T-helper 1 cell treated with Interleukin-12 subunit alpha and Interleukin-12 subunit beta and Interleukin-4 antibody, amounts not matched to agents 30 μg/mL and 1 μg/mL, for 36 hours (primary cell): ENCODE measurements around the gene NAV1.
"Not testable (repeated sequence)": the region's sequence is repeated elsewhere in the genome, so short reads cannot be mapped to it uniquely, and the experiment has no call there.

Source experiments
- H3K27ac Mint-ChIP-seq: one replicate; pipeline ENCODE4 v1.8.0; 2021; ENCODE audit warnings: mild to moderate bottlenecking, mixed read lengths
- H3K27me3 Mint-ChIP-seq: one replicate; pipeline ENCODE4 v1.8.0; 2021; ENCODE audit warnings: low read depth, mixed read lengths
- H3K36me3 Mint-ChIP-seq: one replicate; pipeline ENCODE4 v1.8.0; 2021; ENCODE audit warnings: low read depth, mixed read lengths
- H3K4me1 Mint-ChIP-seq: one replicate; pipeline ENCODE4 v1.8.0; 2021; ENCODE audit warnings: low read depth, mixed read lengths
- H3K4me3 Mint-ChIP-seq: one replicate; pipeline ENCODE4 v1.8.0; 2021; ENCODE audit warnings: mild to moderate bottlenecking, moderate library complexity, mixed read lengths
- H3K9me3 Mint-ChIP-seq: one replicate; pipeline ENCODE4 v1.8.0; 2021; ENCODE audit warnings: mixed read lengths

The NAV1 gene

GRCh38 chr1:201538612-201539551 lies at the start of gene NAV1:
Gene NAV1 (plus strand): TSS chr1:201539127. CDS start chr1:201622885, 83,758 bp downstream.
- Mint-ChIP-seq H3K4me3 (peak within 1 kb of the TSS; percentile 57), H3K27me3 (peaks cover 70% of the 10 kb centered on the region), H3K4me1 (peaks cover 7% of the 10 kb centered on the region), H3K36me3 (no peaks in the 10 kb centered on the region), H3K27ac (no peak within 1 kb of the TSS), H3K9me3 (no peaks in the 10 kb centered on the region)

- Mint-ChIP-seq H3K36me3 (peaks cover 45% of the 10 kb centered on the region), H3K4me1 (peaks cover 15% of the 10 kb centered on the region)
These were observed 49.2 kb upstream of the NAV1 start for GRCh38 chr1:201489643-201490261.

GRCh38 chr1:201490708-201491131 lies 48.2 kb upstream of the NAV1 start:
- H3K4me3 Mint-ChIP-seq, result no peak overlapping the region
- no peak overlapping the region for H3K27ac Mint-ChIP-seq
- no peaks in the 10 kb centered on the region for H3K27me3 Mint-ChIP-seq
- H3K9me3 Mint-ChIP-seq, result no peaks in the 10 kb centered on the region
- H3K36me3 Mint-ChIP-seq, result peaks cover 49% of the 10 kb centered on the region
- peaks cover 15% of the 10 kb centered on the region for H3K4me1 Mint-ChIP-seq

More at GRCh38 chr1:201489643-201490261, 49.2 kb upstream of the NAV1 start:
- no peak overlapping the region for H3K27ac Mint-ChIP-seq
- H3K4me3 Mint-ChIP-seq, result no peak overlapping the region
- H3K27me3 Mint-ChIP-seq, result no peaks in the 10 kb centered on the region
- no peaks in the 10 kb centered on the region for H3K9me3 Mint-ChIP-seq

- Mint-ChIP-seq H3K4me1 (peaks cover 8% of the 10 kb centered on the region), H3K36me3 (peaks cover 48% of the 10 kb centered on the region), H3K9me3 (no peaks in the 10 kb centered on the region), H3K27me3 (no peaks in the 10 kb centered on the region), H3K4me3 (no peak overlapping the region), H3K27ac (no peak overlapping the region)
These were observed 46.9 kb upstream of the NAV1 start for GRCh38 chr1:201491896-201492511.

- not testable (repeated sequence) for H3K27ac Mint-ChIP-seq, H3K9me3 Mint-ChIP-seq, H3K4me1 Mint-ChIP-seq, H3K4me3 Mint-ChIP-seq, H3K27me3 Mint-ChIP-seq
- H3K36me3 Mint-ChIP-seq, result peaks cover 44% of the 10 kb centered on the region
These were observed 45.8 kb upstream of the NAV1 start for GRCh38 chr1:201493026-201493656.

GRCh38 chr1:201493757-201494617 lies 44.9 kb upstream of the NAV1 start:
- peaks cover 8% of the 10 kb centered on the region for H3K4me1 Mint-ChIP-seq
- no peak overlapping the region for H3K27ac Mint-ChIP-seq
- peaks cover 36% of the 10 kb centered on the region for H3K36me3 Mint-ChIP-seq
- H3K4me3 Mint-ChIP-seq, result no peak overlapping the region
- H3K9me3 Mint-ChIP-seq, result no peaks in the 10 kb centered on the region
- no peaks in the 10 kb centered on the region for H3K27me3 Mint-ChIP-seq

- Mint-ChIP-seq H3K27ac (no peak overlapping the region), H3K4me3 (no peak overlapping the region), H3K4me1 (peaks cover 7% of the 10 kb centered on the region), H3K36me3 (peaks cover 31% of the 10 kb centered on the region), H3K9me3 (no peaks in the 10 kb centered on the region), H3K27me3 (no peaks in the 10 kb centered on the region)
These were observed 43.2 kb upstream of the NAV1 start for GRCh38 chr1:201495551-201496295.

- Mint-ChIP-seq H3K4me1 (peaks cover 4% of the 10 kb centered on the region), H3K4me3 (no peak overlapping the region), H3K27me3 (no peaks in the 10 kb centered on the region), H3K27ac (no peak overlapping the region), H3K9me3 (no peaks in the 10 kb centered on the region), H3K36me3 (peaks cover 31% of the 10 kb centered on the region)
These were observed 42.6 kb upstream of the NAV1 start for GRCh38 chr1:201496296-201496690.

GRCh38 chr1:201497935-201498509 lies 40.9 kb upstream of the NAV1 start:
- H3K36me3 Mint-ChIP-seq, result peaks cover 27% of the 10 kb centered on the region

GRCh38 chr1:201498621-201499020 lies 40.3 kb upstream of the NAV1 start:
- Mint-ChIP-seq H3K4me1 (peaks cover 8% of the 10 kb centered on the region), H3K27ac (no peak overlapping the region), H3K4me3 (no peak overlapping the region), H3K9me3 (no peaks in the 10 kb centered on the region), H3K27me3 (no peaks in the 10 kb centered on the region), H3K36me3 (peaks cover 21% of the 10 kb centered on the region)

More at GRCh38 chr1:201497935-201498509, 40.9 kb upstream of the NAV1 start:
- no peak overlapping the region for H3K4me3 Mint-ChIP-seq
- H3K4me1 Mint-ChIP-seq, result peaks cover 6% of the 10 kb centered on the region
- H3K27me3 Mint-ChIP-seq, result no peaks in the 10 kb centered on the region
- H3K9me3 Mint-ChIP-seq, result no peaks in the 10 kb centered on the region
- H3K27ac Mint-ChIP-seq, result no peak overlapping the region

- H3K27ac Mint-ChIP-seq, result no peak overlapping the region
- no peak overlapping the region for H3K4me3 Mint-ChIP-seq
- H3K9me3 Mint-ChIP-seq, result no peaks in the 10 kb centered on the region
- no peaks in the 10 kb centered on the region for H3K27me3 Mint-ChIP-seq
- peaks cover 11% of the 10 kb centered on the region for H3K4me1 Mint-ChIP-seq
- H3K36me3 Mint-ChIP-seq, result peaks cover 16% of the 10 kb centered on the region
These were observed 39.7 kb upstream of the NAV1 start for GRCh38 chr1:201499191-201499590.

GRCh38 chr1:201499795-201500669 lies 38.9 kb upstream of the NAV1 start:
- Mint-ChIP-seq H3K4me1 (peaks cover 14% of the 10 kb centered on the region), H3K36me3 (peaks cover 9% of the 10 kb centered on the region), H3K9me3 (no peaks in the 10 kb centered on the region), H3K4me3 (no peak overlapping the region), H3K27ac (no peak overlapping the region), H3K27me3 (no peaks in the 10 kb centered on the region)
